ENCODE measurements around the gene PLCG2. TPM values are rescaled to one million over a fixed set of nuclear protein-coding genes. Genes with fewer than 3 reads are reported as not detected.

PLCG2 gene
- polyA plus RNA-seq, 3 donors: 19.5 to 47.4 (median 35.5) TPM

GRCh38 chr16:81878529-81878928 lies 99.4 kb downstream of the PLCG2 start:
- peaks cover 0 to 3% of the 10 kb centered on the region in 2 donors for H3K4me1 ChIP-seq (ENCODE audit: control insufficient read depth in 1 of 2, insufficient read depth in 2 of 2, low read length in 2 of 2)
- Mint-ChIP-seq H3K4me1 (peaks cover 2% of the 10 kb centered on the region), H3K27ac (no peak overlapping the region), H3K36me3 (peaks cover 60 to 78% of the 10 kb centered on the region in 2 donors), H3K27me3 (ENCODE audit: low read depth in 3 of 3) (no peaks in the 10 kb centered on the region), H3K4me3 (no peak overlapping the region), H3K9me3 (peaks cover 0 to 2% (median 0%) of the 10 kb centered on the region in 7 donors)
- peaks cover 62% of the 10 kb centered on the region for H4K20me1 ChIP-seq (ENCODE audit: insufficient read depth, low read length)
- no peak for TF ChIP-seq CTCF (IDR thresholded peaks at IDR 0.05)
- DNase-seq: no peak
- H3K9ac ChIP-seq (ENCODE audit: insufficient read depth, low read length, poor library complexity, severe bottlenecking): no peak overlapping the region
- intact Hi-C loops (cut with micrococcal nuclease): loop anchor here in 1 of 2 donors (10.0 kb wide), 1 partner anchor 104 kb away; the partner anchor contains the start of gene PLCG2
- no peak overlapping the region for H3K4me3 ChIP-seq (replicated peaks in 1 of 3; ENCODE audit: low read depth in 2 of 3, low read length in 3 of 3)
- no peaks in the 10 kb centered on the region for H3K9me3 ChIP-seq (replicated peaks in 1 of 2; ENCODE audit: control insufficient read depth in 1 of 2, insufficient read depth in 1 of 2, low read length in 2 of 2)
- no peak overlapping the region for H3K27ac ChIP-seq (ENCODE audit: low read depth in 1 of 2, low read length in 2 of 2)
- no peak overlapping the region for H2AFZ ChIP-seq (ENCODE audit: insufficient read depth, low read depth, low read length, poor library complexity, severe bottlenecking)
- H3K4me2 ChIP-seq (replicated peaks; ENCODE audit: extremely low read depth, low read length, poor library complexity, severe bottlenecking): no peak overlapping the region
- WGBS (ENCODE audit: insufficient coverage): 93% methylated on average over 9 of the region's 10 CpGs
- peaks cover 48 to 89% of the 10 kb centered on the region in 2 donors for H3K36me3 ChIP-seq (replicated peaks in 1 of 2; ENCODE audit: control insufficient read depth in 1 of 2, insufficient read depth in 2 of 2, low read length in 2 of 2)
- H3K79me2 ChIP-seq (ENCODE audit: insufficient read depth, low read length): peaks cover 8% of the 10 kb centered on the region
- no peaks in the 10 kb centered on the region for H3K27me3 ChIP-seq (ENCODE audit: control insufficient read depth in 2 of 2, insufficient read depth in 2 of 2, low read length in 2 of 2)

- H3K9me3 ChIP-seq (replicated peaks in 1 of 2; ENCODE audit: control insufficient read depth in 1 of 2, insufficient read depth in 1 of 2, low read length in 2 of 2): no peaks in the 10 kb centered on the region
- Mint-ChIP-seq H3K27ac (no peak overlapping the region), H3K27me3 (ENCODE audit: low read depth in 3 of 3) (no peaks in the 10 kb centered on the region), H3K9me3 (peaks cover 0 to 2% (median 0%) of the 10 kb centered on the region in 7 donors), H3K4me3 (no peak overlapping the region), H3K4me1 (no peaks in the 10 kb centered on the region), H3K36me3 (peaks cover 68 to 89% of the 10 kb centered on the region in 2 donors)
- DNase-seq: no peak
- H2AFZ ChIP-seq (ENCODE audit: insufficient read depth, low read depth, low read length, poor library complexity, severe bottlenecking): no peak overlapping the region
- H4K20me1 ChIP-seq (ENCODE audit: insufficient read depth, low read length): peaks cover 58% of the 10 kb centered on the region
- peaks cover 52 to 95% of the 10 kb centered on the region in 2 donors for H3K36me3 ChIP-seq (replicated peaks in 1 of 2; ENCODE audit: control insufficient read depth in 1 of 2, insufficient read depth in 2 of 2, low read length in 2 of 2)
- peaks cover 6% of the 10 kb centered on the region for H3K79me2 ChIP-seq (ENCODE audit: insufficient read depth, low read length)
- no peak overlapping the region for H3K4me3 ChIP-seq (replicated peaks in 1 of 3; ENCODE audit: low read depth in 2 of 3, low read length in 3 of 3)
- no peak overlapping the region for H3K27ac ChIP-seq (ENCODE audit: low read depth in 1 of 2, low read length in 2 of 2)
- WGBS (ENCODE audit: insufficient coverage): 91% methylated on average over 3 of the region's 7 CpGs
- no peak for TF ChIP-seq CTCF (IDR thresholded peaks at IDR 0.05)
- no peak overlapping the region for H3K4me2 ChIP-seq (replicated peaks; ENCODE audit: extremely low read depth, low read length, poor library complexity, severe bottlenecking)
- H3K9ac ChIP-seq (ENCODE audit: insufficient read depth, low read length, poor library complexity, severe bottlenecking): no peak overlapping the region
- intact Hi-C loops (cut with micrococcal nuclease): loop anchor here in 1 of 2 donors (5.0 to 10.0 kb wide), 2 partner anchors 105 to 507 kb away; partner anchors contain the start of gene PLCG2
- H3K27me3 ChIP-seq (ENCODE audit: control insufficient read depth in 2 of 2, insufficient read depth in 2 of 2, low read length in 2 of 2): no peaks in the 10 kb centered on the region
- no peaks in the 10 kb centered on the region for H3K4me1 ChIP-seq (ENCODE audit: control insufficient read depth in 1 of 2, insufficient read depth in 2 of 2, low read length in 2 of 2)
Measured at GRCh38 chr16:81879625-81880024, 100.5 kb downstream of the PLCG2 start.

Data from CD14-positive monocyte (primary cell).